ENCODE data around the gene HEG1.

GRCh38 chr3:125005676-125006075 is 50.1 kb downstream of the HEG1 start:
- TF ChIP-seq CTCF (IDR thresholded peaks at IDR 0.05) (no peak), ZNF232 (CRISPR knock-in tag; IDR thresholded peaks at IDR 0.05) (no peak), SP1 (CRISPR knock-in tag; conservative IDR thresholded peaks at IDR 0.05) (no peak), CREB1 (CRISPR knock-in tag; IDR thresholded peaks at IDR 0.05) (no peak), NFYB (CRISPR knock-in tag; conservative IDR thresholded peaks at IDR 0.05; ENCODE audit: low read depth) (no peak), JUN (CRISPR knock-in tag; IDR thresholded peaks at IDR 0.05) (no peak), CBFB (CRISPR knock-in tag; IDR thresholded peaks at IDR 0.05; ENCODE audit: low read depth) (no peak), TEAD1 (CRISPR knock-in tag; IDR thresholded peaks at IDR 0.05) (no peak), FOXP1 (CRISPR knock-in tag; IDR thresholded peaks at IDR 0.05; ENCODE audit: borderline replicate concordance) (no peak), TCF7 (CRISPR knock-in tag; IDR thresholded peaks at IDR 0.05; ENCODE audit: low read depth) (no peak)
- TF ChIP-seq, protein P1, sequence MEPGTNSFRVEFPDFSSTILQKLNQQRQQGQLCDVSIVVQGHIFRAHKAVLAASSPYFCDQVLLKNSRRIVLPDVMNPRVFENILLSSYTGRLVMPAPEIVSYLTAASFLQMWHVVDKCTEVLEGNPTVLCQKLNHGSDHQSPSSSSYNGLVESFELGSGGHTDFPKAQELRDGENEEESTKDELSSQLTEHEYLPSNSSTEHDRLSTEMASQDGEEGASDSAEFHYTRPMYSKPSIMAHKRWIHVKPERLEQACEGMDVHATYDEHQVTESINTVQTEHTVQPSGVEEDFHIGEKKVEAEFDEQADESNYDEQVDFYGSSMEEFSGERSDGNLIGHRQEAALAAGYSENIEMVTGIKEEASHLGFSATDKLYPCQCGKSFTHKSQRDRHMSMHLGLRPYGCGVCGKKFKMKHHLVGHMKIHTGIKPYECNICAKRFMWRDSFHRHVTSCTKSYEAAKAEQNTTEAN (CRISPR knock-in tag; IDR thresholded peaks at IDR 0.05), result no peak
- TF ChIP-seq, protein P2, sequence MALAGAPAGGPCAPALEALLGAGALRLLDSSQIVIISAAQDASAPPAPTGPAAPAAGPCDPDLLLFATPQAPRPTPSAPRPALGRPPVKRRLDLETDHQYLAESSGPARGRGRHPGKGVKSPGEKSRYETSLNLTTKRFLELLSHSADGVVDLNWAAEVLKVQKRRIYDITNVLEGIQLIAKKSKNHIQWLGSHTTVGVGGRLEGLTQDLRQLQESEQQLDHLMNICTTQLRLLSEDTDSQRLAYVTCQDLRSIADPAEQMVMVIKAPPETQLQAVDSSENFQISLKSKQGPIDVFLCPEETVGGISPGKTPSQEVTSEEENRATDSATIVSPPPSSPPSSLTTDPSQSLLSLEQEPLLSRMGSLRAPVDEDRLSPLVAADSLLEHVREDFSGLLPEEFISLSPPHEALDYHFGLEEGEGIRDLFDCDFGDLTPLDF (CRISPR knock-in tag; IDR thresholded peaks at IDR 0.05), result no peak
